OCI-LY7 (cell line): Measurements from ENCODE around the gene PDCD1. TPM values are rescaled to one million over a fixed set of nuclear protein-coding genes. Genes with fewer than 3 reads are reported as not detected.

Source experiments
- BruUV-seq: library from RNA; stranded (reverse); fragments of 400-500 nt; replicated peaks from 2 replicates; lab custom pipeline; 2021; lab: Mats Ljungman, UMichigan
- CTCF ChIA-PET: fragments of 300-600 bp; sonication (Branson Sonifier 250); formaldehyde crosslinking; loops from one replicate; lab custom pipeline; 2022; ENCODE audit warnings: antibody characterized with exemption; ENCODE audit not compliant: unreplicated experiment; lab: Charles Lee
- POLR2A ChIA-PET: fragments of 300-600 bp; sonication (Branson Sonifier 250); formaldehyde crosslinking; loops from one replicate; lab custom pipeline; 2022; ENCODE audit warnings: antibody characterized with exemption; lab: Charles Lee
- DNase-seq: peaks from one replicate; pipeline ENCODE4 v3.0.0-alpha.2; 2015; ENCODE audit warnings: low spot score
- H2AFZ ChIP-seq: fragments of 200-600 bp; sonication (generic), shearing (Covaris generic); 2 replicates; pipeline ENCODE4 v1.6.1; 2014; ENCODE audit warnings: mild to moderate bottlenecking, antibody characterized with exemption, low read length, moderate library complexity
- H3K27ac ChIP-seq: fragments of 200-600 bp; sonication (generic); 2 replicates; pipeline ENCODE4 v1.5.1; 2014; ENCODE audit warnings: mixed run types, low read depth, mild to moderate bottlenecking, moderate library complexity, low read length, inconsistent platforms; ENCODE audit not compliant: poor library complexity, severe bottlenecking
- H3K36me3 ChIP-seq: fragments of 200-600 bp; sonication (generic); 2 replicates; pipeline ENCODE4 v1.6.1; 2014; ENCODE audit warnings: mild to moderate bottlenecking, antibody characterized with exemption, low read length, moderate library complexity, mixed read lengths; ENCODE audit not compliant: insufficient read depth
- H3K4me1 ChIP-seq: fragments of 200-600 bp; sonication (generic); 2 replicates; pipeline ENCODE4 v1.5.1; 2014; ENCODE audit warnings: mild to moderate bottlenecking, low read length; ENCODE audit not compliant: insufficient read depth, poor library complexity, severe bottlenecking
- H3K4me2 ChIP-seq: fragments of 200-600 bp; sonication (generic); 2 replicates; pipeline ENCODE4 v1.6.1; 2014; ENCODE audit warnings: mild to moderate bottlenecking, low read length
- H3K4me3 ChIP-seq: fragments of 200-600 bp; sonication (generic); 2 replicates; pipeline ENCODE4 v1.5.1; 2014; ENCODE audit warnings: mild to moderate bottlenecking, low read depth, low read length; ENCODE audit not compliant: poor library complexity, severe bottlenecking
- H3K79me2 ChIP-seq: fragments of 200-600 bp; sonication (generic); 2 replicates; pipeline ENCODE4 v1.6.1; 2016; ENCODE audit warnings: low read depth, mild to moderate bottlenecking, low read length, moderate library complexity, mixed read lengths; ENCODE audit not compliant: insufficient read depth
- H3K9me2 ChIP-seq: fragments of 200-600 bp; sonication (generic); 2 replicates; pipeline ENCODE4 v1.6.1; 2016; ENCODE audit warnings: mild to moderate bottlenecking, low read length, mixed read lengths; ENCODE audit not compliant: insufficient read depth
- H3K9me3 ChIP-seq: fragments of 200-600 bp; sonication (generic); 2 replicates; pipeline ENCODE4 v1.6.1; 2014; ENCODE audit warnings: mild to moderate bottlenecking, mixed run types, low read length, mixed read lengths
- H4K20me1 ChIP-seq: fragments of 200-600 bp; sonication (generic); 2 replicates; pipeline ENCODE4 v1.6.1; 2014; ENCODE audit warnings: mild to moderate bottlenecking, antibody characterized with exemption, low read length, moderate library complexity, mixed read lengths; ENCODE audit not compliant: insufficient read depth
- EZH2phosphoT487 ChIP-seq: fragments of 200-600 bp; sonication (generic); IDR thresholded peaks from 2 replicates; pipeline ENCODE4 v1.6.1; 2018; ENCODE audit warnings: low read depth, borderline replicate concordance, mild to moderate bottlenecking, mixed run types, antibody characterized with exemption, low read length, moderate library complexity, mixed read lengths
- intact Hi-C: fragments of 100-400 bp; cut with micrococcal nuclease; formaldehyde crosslinking; loops from one replicate; pipeline ENCODE4 v1.10.0; 2022; ENCODE audit not compliant: unreplicated experiment
- total RNA-seq, 2 experiments: library from RNA; depleted of rRNA in 1 of 2; stranded (reverse); fragments of >200 nt in 1 of 2; shearing (Covaris generic) in 1 of 2; gene quantifications; 2 replicates each; pipeline ENCODE4 v1.2.3, GENCODE V29; 2014 to 2022
- TF ChIP-seq, protein P1 (sequence below): fragments of 200-600 bp; sonication (generic); conservative IDR thresholded peaks from 2 replicates; pipeline ENCODE4 v1.5.1; 2014; ENCODE audit warnings: mild to moderate bottlenecking, antibody characterized with exemption, low read length, moderate library complexity, mixed read lengths

Gene PDCD1
- total RNA-seq, 2 experiments from 2014 or later, result not detected

DNA sequence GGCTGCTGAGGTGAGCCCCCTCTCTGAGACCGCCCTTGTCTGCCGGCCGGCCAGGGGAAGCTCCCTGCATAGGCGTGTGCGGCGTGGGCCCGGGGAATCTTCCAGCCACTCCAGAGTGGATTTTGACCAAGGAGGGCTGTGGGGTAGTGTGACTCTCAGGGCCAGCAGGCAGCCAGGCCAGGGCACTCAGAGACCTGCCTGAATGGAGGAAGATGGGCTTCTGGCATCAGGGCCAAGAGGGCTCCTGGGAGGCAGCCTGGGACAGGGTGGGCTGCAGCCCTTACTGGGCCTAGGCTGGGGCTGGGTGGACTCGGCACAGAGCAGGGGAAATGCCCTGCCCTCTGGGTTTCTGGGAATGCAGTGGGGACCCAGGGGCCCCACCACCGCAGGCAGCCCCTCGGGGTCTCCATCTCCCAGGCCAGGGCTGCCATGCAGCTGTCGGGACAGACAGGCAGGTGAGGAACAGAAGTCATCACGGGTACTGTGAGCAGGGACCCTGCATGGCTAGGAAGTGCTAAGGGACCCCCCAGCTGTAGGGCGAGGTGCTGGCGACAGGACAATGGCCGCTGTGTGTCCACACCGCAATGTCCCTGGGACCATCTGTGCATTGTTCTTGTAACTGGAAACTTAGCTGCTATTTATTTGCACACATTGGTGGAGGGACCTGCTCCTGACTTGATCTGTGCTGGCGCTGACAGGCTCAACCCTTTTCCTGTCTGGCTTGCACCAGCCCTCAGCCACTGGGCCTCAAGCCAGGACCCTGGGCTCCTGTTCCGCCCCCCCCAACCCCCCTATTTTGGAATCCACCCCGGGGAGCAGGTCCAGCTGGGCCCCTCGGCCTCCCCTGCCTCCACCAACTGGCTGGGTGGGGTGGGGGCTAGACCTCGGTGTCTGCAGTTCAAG is 4.1 kb downstream of the PDCD1 start:
- no peaks in the 10 kb centered on the region for H3K9me2 ChIP-seq
- no peak for TF ChIP-seq EZH2phosphoT487
- TF ChIP-seq, protein P1, sequence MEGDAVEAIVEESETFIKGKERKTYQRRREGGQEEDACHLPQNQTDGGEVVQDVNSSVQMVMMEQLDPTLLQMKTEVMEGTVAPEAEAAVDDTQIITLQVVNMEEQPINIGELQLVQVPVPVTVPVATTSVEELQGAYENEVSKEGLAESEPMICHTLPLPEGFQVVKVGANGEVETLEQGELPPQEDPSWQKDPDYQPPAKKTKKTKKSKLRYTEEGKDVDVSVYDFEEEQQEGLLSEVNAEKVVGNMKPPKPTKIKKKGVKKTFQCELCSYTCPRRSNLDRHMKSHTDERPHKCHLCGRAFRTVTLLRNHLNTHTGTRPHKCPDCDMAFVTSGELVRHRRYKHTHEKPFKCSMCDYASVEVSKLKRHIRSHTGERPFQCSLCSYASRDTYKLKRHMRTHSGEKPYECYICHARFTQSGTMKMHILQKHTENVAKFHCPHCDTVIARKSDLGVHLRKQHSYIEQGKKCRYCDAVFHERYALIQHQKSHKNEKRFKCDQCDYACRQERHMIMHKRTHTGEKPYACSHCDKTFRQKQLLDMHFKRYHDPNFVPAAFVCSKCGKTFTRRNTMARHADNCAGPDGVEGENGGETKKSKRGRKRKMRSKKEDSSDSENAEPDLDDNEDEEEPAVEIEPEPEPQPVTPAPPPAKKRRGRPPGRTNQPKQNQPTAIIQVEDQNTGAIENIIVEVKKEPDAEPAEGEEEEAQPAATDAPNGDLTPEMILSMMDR, result no peak
- peaks cover 8% of the 10 kb centered on the region for H3K4me1 ChIP-seq
- H3K36me3 ChIP-seq, result no peaks in the 10 kb centered on the region
- no peak overlapping the region for H3K4me3 ChIP-seq
- no peak overlapping the region for H2AFZ ChIP-seq
- DNase-seq, result no peak
- intact Hi-C loops, result no loop called here
- BruUV-seq, result no TSS peak
- H3K4me2 ChIP-seq, result no peak overlapping the region
- no peaks in the 10 kb centered on the region for H3K79me2 ChIP-seq
- no peak overlapping the region for H3K27ac ChIP-seq
- H4K20me1 ChIP-seq, result no peaks in the 10 kb centered on the region
- no peaks in the 10 kb centered on the region for H3K9me3 ChIP-seq
- CTCF ChIA-PET, result no interaction called here
- POLR2A ChIA-PET, result no interaction called here

DNA sequence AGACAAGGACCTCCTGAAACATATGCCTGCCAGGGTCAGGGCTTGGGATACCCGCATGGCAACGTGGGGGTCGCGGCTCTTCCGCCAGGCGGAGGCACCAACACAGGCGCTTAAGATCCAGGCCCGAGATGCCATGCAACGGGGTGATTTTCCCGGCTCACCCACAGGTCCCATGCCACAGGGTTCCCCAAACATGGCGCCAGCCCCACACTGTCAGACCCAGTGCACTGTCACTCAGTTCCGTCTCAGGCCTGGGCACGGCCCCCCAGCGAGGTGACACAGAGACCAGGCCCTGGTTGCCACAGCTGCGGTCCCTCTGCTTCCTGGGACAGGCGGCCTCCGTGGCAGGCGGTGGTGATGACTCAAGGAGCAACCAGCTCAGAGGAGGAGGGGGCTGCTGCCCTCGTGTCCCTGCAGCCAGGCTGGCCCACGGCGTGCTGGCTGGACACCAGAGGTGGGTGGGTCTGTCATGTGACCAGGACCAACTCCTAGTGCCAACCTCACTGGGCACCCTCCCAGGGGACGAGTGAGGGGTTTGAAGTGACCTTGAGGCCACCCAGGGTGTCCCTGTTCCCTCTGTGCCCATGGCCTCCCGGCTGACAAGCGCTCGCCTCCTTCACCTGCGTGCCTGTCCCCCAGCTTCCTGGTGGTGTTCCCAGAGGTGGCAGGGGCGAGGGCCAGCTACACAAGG is 4.9 kb downstream of the PDCD1 start:
- H3K9me2 ChIP-seq, result no peaks in the 10 kb centered on the region
- no peak overlapping the region for H3K4me2 ChIP-seq
- H4K20me1 ChIP-seq, result no peaks in the 10 kb centered on the region
- no peak for DNase-seq
- no peak overlapping the region for H3K27ac ChIP-seq
- H3K79me2 ChIP-seq, result no peaks in the 10 kb centered on the region
- H3K36me3 ChIP-seq, result no peaks in the 10 kb centered on the region
- no peaks in the 10 kb centered on the region for H3K4me1 ChIP-seq
- CTCF ChIA-PET, result no interaction called here
- BruUV-seq, result no TSS peak
- intact Hi-C loops, result no loop called here
- H3K9me3 ChIP-seq, result no peaks in the 10 kb centered on the region
- H3K4me3 ChIP-seq, result no peak overlapping the region
- POLR2A ChIA-PET, result no interaction called here
- H2AFZ ChIP-seq, result no peak overlapping the region
- TF ChIP-seq, protein P1, result no peak
- no peak for TF ChIP-seq EZH2phosphoT487
